Neural cell (in vitro differentiated cells): ENCODE results near the gene TTC31. TPM values are rescaled to one million over a fixed set of nuclear protein-coding genes. Genes with fewer than 3 reads are reported as not detected.

Source experiments
- H2AFZ ChIP-seq: fragments of 200-600, 300-800 bp; sonication (generic), shearing (Covaris generic); 2 replicates; pipeline ENCODE4 v1.6.0; 2014; ENCODE audit warnings: low read depth, mild to moderate bottlenecking, antibody characterized with exemption, low read length, moderate library complexity
- H3F3A ChIP-seq: fragments of 200-600 bp; shearing (Covaris generic); 2 replicates; pipeline ENCODE4 v1.6.1; 2016; ENCODE audit warnings: mild to moderate bottlenecking, moderate library complexity, mixed read lengths, antibody characterized with exemption, low read length; ENCODE audit not compliant: insufficient read depth, poor library complexity, severe bottlenecking
- H3K27ac ChIP-seq: fragments of 200-600, 300-800 bp; sonication (generic), shearing (Covaris generic); 2 replicates; pipeline ENCODE4 v1.5.1; 2014; ENCODE audit warnings: mild to moderate bottlenecking, low read length, moderate library complexity
- H3K27me3 ChIP-seq: fragments of 300-800, 200-600 bp; sonication (generic), shearing (Covaris generic); 2 replicates; pipeline ENCODE4 v1.6.0; 2014; ENCODE audit warnings: mild to moderate bottlenecking, low read depth, low read length, moderate library complexity; ENCODE audit not compliant: insufficient read depth
- H3K36me3 ChIP-seq: fragments of 300-800, 200-600 bp; sonication (generic), shearing (Covaris generic); 2 replicates; pipeline ENCODE4 v1.5.1; 2014; ENCODE audit warnings: mild to moderate bottlenecking, antibody characterized with exemption, low read length, moderate library complexity; ENCODE audit not compliant: insufficient read depth
- H3K4me2 ChIP-seq: fragments of 300-800, 200-600 bp; sonication (generic), shearing (Covaris generic); 2 replicates; pipeline ENCODE4 v1.6.0; 2014; ENCODE audit warnings: mild to moderate bottlenecking, low read length
- H3K4me3 ChIP-seq: fragments of 300-800, 200-600 bp; sonication (generic), shearing (Covaris generic); 2 replicates; pipeline ENCODE4 v1.5.1; 2014; ENCODE audit warnings: mild to moderate bottlenecking, low read length, moderate library complexity
- H3K79me2 ChIP-seq: fragments of 200-600 bp; shearing (Covaris generic); replicated peaks from 2 replicates; pipeline ENCODE4 v1.6.0; 2014; ENCODE audit warnings: mild to moderate bottlenecking, low read length, moderate library complexity; ENCODE audit not compliant: insufficient read depth
- H3K9ac ChIP-seq: fragments of 300-800, 200-600 bp; sonication (generic), shearing (Covaris generic); 2 replicates; pipeline ENCODE4 v1.6.1; 2016; ENCODE audit warnings: mild to moderate bottlenecking, low read length, mixed read lengths
- H3K9me2 ChIP-seq: fragments of 200-600 bp; shearing (Covaris generic); 2 replicates; pipeline ENCODE4 v1.6.1; 2016; ENCODE audit warnings: mild to moderate bottlenecking, low read length, mixed read lengths; ENCODE audit not compliant: insufficient read depth
- H3K9me3 ChIP-seq: fragments of 200-600, 300-800 bp; sonication (generic), shearing (Covaris generic); 2 replicates; pipeline ENCODE4 v1.6.1; 2016; ENCODE audit warnings: mild to moderate bottlenecking, mixed run types, low read length, moderate library complexity, mixed read lengths
- H4K20me1 ChIP-seq: fragments of 200-600 bp; shearing (Covaris generic); 2 replicates; pipeline ENCODE4 v1.6.1; 2016; ENCODE audit warnings: mild to moderate bottlenecking, mixed run types; ENCODE audit not compliant: insufficient read depth
- EP300 ChIP-seq: fragments of 450-650 bp; conservative IDR thresholded peaks from 2 replicates; pipeline ENCODE4 v1.6.1; 2014; ENCODE audit warnings: antibody characterized with exemption, mild to moderate bottlenecking, moderate library complexity; ENCODE audit not compliant: poor library complexity, severe bottlenecking
- EZH2 ChIP-seq: fragments of 200-600, 300-800 bp; shearing (Covaris generic), sonication (generic); IDR thresholded peaks from 2 replicates; pipeline ENCODE4 v1.6.1; 2014; ENCODE audit warnings: antibody characterized with exemption, low read length, borderline replicate concordance, mild to moderate bottlenecking; ENCODE audit not compliant: insufficient read depth, poor library complexity, severe bottlenecking
- MXI1 ChIP-seq: fragments of 450-650 bp; conservative IDR thresholded peaks from 2 replicates; pipeline ENCODE4 v1.6.1; 2014; ENCODE audit warnings: antibody characterized with exemption, mild to moderate bottlenecking; ENCODE audit not compliant: poor library complexity, severe bottlenecking
- POLR2AphosphoS5 ChIP-seq: IDR thresholded peaks from 2 replicates; pipeline ENCODE4 v1.6.1; 2012
- RAD21 ChIP-seq: fragments of 450-650 bp; conservative IDR thresholded peaks from 2 replicates; pipeline ENCODE4 v1.6.1; 2014; ENCODE audit warnings: antibody characterized with exemption, mild to moderate bottlenecking, moderate library complexity
- SMC3 ChIP-seq: fragments of 450-650 bp; conservative IDR thresholded peaks from 2 replicates; pipeline ENCODE4 v1.6.1; 2014; ENCODE audit warnings: antibody characterized with exemption, mild to moderate bottlenecking, moderate library complexity; ENCODE audit not compliant: poor library complexity
- TAF1 ChIP-seq: IDR thresholded peaks from 2 replicates; pipeline ENCODE4 v1.6.1; 2012; ENCODE audit warnings: low read depth
- polyA plus RNA-seq: library from polyadenylated mRNA; depleted of rRNA; stranded (reverse); fragments of >200 nt; gene quantifications from 2 replicates; pipeline ENCODE4 v1.2.3, GENCODE V29; 2014
- TF ChIP-seq, protein P1 (sequence below): fragments of 450-650 bp; IDR thresholded peaks from 2 replicates; pipeline ENCODE4 v1.5.1; 2014; ENCODE audit warnings: antibody characterized with exemption, mild to moderate bottlenecking, moderate library complexity; ENCODE audit not compliant: poor library complexity, severe bottlenecking
- TF ChIP-seq, protein P2 (sequence below): IDR thresholded peaks from 2 replicates; pipeline ENCODE4 v1.6.1; 2012; ENCODE audit warnings: borderline replicate concordance

The TTC31 gene
- polyA plus RNA-seq, 1 donor from 2014 or later = 11.0 TPM

DNA sequence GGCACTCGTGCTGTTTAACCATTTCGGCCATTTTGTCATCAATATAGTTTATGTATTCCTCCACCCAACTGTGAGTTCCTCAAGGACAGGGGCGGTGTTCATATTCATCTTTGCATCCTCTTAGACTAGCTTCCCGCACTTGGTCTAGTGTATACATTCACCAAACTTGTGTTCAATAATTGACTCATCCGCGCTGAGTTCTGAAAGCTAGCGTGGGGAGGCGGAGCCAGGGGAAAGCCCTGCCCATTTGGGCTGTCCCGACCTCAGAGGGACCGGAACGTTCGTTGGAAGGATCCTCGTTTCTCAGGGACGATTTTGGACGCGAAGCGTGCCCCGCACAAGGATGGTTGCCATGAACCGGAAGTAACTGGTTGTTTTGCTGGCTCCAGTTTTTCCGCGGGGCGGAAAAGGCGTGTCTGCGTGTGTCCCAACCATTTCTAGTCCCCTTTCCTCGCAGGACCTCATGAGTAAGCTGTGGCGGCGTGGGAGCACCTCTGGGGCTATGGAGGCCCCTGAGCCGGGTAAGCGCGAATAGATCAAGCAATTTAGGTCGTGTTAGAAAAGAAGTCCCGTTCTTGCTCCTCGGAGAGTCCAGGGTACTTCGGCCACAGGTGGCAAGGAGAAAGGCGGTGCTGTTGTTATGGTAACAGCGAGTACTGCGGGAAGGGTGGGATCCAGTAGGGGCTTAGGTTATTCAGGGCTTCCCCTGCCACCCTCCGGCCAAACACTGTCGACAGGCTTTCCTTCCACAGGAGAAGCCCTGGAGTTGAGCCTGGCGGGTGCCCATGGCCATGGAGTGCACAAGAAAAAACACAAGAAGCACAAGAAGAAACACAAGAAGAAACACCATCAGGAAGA is 28.0 kb upstream of the TTC31 start, which contains the start of gene INO80B:
TSS of gene INO80B (plus strand) at position 434 of the 858 bp plus-strand sequence. CDS start at position 464, 30 bp downstream.
- H3K27me3 ChIP-seq = no peaks in the 10 kb centered on the region
- peak within 1 kb of the TSS; percentile 99 for H3K4me3 ChIP-seq
- H3F3A ChIP-seq = no peaks in the 10 kb centered on the region
- H2AFZ ChIP-seq = peak within 1 kb of the TSS; percentile 42
- peak within 1 kb of the TSS; percentile 59 for H3K9ac ChIP-seq
- peak; percentile 42 for TF ChIP-seq RAD21
- peak; percentile 97 for TF ChIP-seq MXI1
- peak; percentile 56 for TF ChIP-seq TAF1
- peak; percentile 67 for TF ChIP-seq POLR2AphosphoS5
- no peak for TF ChIP-seq EZH2
- TF ChIP-seq, protein P1, sequence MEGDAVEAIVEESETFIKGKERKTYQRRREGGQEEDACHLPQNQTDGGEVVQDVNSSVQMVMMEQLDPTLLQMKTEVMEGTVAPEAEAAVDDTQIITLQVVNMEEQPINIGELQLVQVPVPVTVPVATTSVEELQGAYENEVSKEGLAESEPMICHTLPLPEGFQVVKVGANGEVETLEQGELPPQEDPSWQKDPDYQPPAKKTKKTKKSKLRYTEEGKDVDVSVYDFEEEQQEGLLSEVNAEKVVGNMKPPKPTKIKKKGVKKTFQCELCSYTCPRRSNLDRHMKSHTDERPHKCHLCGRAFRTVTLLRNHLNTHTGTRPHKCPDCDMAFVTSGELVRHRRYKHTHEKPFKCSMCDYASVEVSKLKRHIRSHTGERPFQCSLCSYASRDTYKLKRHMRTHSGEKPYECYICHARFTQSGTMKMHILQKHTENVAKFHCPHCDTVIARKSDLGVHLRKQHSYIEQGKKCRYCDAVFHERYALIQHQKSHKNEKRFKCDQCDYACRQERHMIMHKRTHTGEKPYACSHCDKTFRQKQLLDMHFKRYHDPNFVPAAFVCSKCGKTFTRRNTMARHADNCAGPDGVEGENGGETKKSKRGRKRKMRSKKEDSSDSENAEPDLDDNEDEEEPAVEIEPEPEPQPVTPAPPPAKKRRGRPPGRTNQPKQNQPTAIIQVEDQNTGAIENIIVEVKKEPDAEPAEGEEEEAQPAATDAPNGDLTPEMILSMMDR = peak; percentile 42
- peak; percentile 65 for TF ChIP-seq SMC3
- peak; percentile 74 for TF ChIP-seq EP300
- TF ChIP-seq, protein P2, sequence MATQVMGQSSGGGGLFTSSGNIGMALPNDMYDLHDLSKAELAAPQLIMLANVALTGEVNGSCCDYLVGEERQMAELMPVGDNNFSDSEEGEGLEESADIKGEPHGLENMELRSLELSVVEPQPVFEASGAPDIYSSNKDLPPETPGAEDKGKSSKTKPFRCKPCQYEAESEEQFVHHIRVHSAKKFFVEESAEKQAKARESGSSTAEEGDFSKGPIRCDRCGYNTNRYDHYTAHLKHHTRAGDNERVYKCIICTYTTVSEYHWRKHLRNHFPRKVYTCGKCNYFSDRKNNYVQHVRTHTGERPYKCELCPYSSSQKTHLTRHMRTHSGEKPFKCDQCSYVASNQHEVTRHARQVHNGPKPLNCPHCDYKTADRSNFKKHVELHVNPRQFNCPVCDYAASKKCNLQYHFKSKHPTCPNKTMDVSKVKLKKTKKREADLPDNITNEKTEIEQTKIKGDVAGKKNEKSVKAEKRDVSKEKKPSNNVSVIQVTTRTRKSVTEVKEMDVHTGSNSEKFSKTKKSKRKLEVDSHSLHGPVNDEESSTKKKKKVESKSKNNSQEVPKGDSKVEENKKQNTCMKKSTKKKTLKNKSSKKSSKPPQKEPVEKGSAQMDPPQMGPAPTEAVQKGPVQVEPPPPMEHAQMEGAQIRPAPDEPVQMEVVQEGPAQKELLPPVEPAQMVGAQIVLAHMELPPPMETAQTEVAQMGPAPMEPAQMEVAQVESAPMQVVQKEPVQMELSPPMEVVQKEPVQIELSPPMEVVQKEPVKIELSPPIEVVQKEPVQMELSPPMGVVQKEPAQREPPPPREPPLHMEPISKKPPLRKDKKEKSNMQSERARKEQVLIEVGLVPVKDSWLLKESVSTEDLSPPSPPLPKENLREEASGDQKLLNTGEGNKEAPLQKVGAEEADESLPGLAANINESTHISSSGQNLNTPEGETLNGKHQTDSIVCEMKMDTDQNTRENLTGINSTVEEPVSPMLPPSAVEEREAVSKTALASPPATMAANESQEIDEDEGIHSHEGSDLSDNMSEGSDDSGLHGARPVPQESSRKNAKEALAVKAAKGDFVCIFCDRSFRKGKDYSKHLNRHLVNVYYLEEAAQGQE = peak; percentile 58
- no peaks in the 10 kb centered on the region for H4K20me1 ChIP-seq
- H3K4me2 ChIP-seq = peak within 1 kb of the TSS; percentile 93
- no peaks in the 10 kb centered on the region for H3K36me3 ChIP-seq
- no peak within 1 kb of the TSS for H3K27ac ChIP-seq
- peaks cover 12% of the 10 kb centered on the region for H3K79me2 ChIP-seq
- H3K9me3 ChIP-seq = no peaks in the 10 kb centered on the region
- no peaks in the 10 kb centered on the region for H3K9me2 ChIP-seq

DNA sequence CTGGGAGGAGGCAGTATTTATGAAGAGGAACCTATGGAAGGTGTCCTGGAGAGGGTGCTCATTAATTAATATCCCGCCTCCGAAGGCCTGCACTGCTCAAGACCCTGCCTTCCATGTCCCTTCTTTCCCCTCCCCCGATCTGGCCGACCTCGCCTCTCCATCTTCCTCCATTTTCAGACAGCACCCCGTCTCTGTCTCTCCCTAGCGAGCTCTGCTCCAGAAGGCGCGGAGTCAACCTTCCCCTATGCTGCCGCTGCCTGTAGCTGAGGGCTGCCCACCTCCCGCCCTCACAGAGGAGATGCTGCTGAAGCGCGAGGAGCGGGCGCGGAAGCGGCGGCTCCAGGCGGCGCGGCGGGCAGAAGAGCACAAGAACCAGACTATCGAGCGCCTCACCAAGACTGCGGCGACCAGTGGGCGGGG is 25.7 kb upstream of the TTC31 start:
- Histone ChIP-seq H3K9me2 (no peaks in the 10 kb centered on the region), H3K9ac (peak overlapping the region; percentile 95), H3K4me3 (peak overlapping the region; percentile 99), H3K36me3 (no peaks in the 10 kb centered on the region), H3K27ac (peak overlapping the region; percentile 98), H3K9me3 (no peaks in the 10 kb centered on the region), H2AFZ (peak overlapping the region; percentile 73), H3K27me3 (no peaks in the 10 kb centered on the region), H3K79me2 (peaks cover 12% of the 10 kb centered on the region), H3K4me2 (peak overlapping the region; percentile 75), H4K20me1 (no peaks in the 10 kb centered on the region), H3F3A (no peaks in the 10 kb centered on the region)
- TF ChIP-seq SMC3 (no peak), TAF1 (no peak), POLR2AphosphoS5 (peak; percentile 48)
